Daoy (cell line): ENCODE measurements around the gene FAM24A. TPM values are rescaled to one million over a fixed set of nuclear protein-coding genes. Genes with fewer than 3 reads are reported as not detected.

Experiments
- DNase-seq: peaks from one replicate; pipeline ENCODE4 v3.0.0-alpha.2; 2015; ENCODE audit warnings: low read depth
- total RNA-seq: library from RNA; depleted of rRNA; stranded (reverse); fragments of >200 nt; shearing (Covaris generic); gene quantifications from 2 replicates; pipeline ENCODE4 v1.2.3, GENCODE V29; 2014; rRNA removed

Gene FAM24A
- total RNA-seq, 1 experiment from 2014 or later, result not detected

- DNase-seq, result no peak
These were observed 19.7 kb downstream of the FAM24A start for GRCh38 chr10:122930140-122930539.

DNA sequence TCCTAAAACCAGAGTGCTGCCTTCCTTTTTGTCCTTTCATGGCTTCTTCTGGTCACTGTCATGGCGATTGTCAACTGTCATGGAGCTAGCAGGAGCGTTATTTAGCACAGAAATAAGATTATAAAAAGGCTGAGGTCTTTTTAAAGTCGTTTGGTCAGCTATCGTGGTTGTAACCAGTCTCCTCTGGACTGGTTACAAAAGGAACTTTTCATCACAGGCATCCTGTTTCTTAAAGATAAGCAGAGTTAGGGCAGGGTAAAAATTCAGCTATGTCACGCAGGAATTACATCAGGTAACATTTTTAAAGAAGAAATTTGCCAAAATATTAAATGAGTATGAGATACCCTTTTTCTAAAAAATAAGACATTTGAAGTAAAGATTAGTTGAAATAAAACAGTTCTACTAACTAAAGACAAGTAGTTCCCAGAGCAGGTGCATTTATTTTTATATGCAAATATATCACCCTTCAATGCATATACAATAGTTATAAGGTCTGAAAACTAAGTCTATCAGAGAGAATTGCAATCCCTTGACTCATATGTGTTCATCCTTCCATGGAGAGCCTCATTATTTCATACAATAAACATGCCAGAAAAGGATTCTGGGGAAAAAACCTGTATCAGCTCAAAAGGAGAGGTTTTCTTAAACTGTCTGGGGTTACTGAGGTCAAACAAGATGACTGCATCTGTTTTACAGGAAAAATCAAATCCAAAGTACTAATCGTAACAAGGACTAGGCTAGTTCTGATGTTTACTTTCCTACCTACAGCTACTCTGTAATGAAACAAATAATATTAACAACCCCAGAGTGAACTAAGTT lies 20.9 kb downstream of the FAM24A start:
- DNase-seq, result no peak

DNA sequence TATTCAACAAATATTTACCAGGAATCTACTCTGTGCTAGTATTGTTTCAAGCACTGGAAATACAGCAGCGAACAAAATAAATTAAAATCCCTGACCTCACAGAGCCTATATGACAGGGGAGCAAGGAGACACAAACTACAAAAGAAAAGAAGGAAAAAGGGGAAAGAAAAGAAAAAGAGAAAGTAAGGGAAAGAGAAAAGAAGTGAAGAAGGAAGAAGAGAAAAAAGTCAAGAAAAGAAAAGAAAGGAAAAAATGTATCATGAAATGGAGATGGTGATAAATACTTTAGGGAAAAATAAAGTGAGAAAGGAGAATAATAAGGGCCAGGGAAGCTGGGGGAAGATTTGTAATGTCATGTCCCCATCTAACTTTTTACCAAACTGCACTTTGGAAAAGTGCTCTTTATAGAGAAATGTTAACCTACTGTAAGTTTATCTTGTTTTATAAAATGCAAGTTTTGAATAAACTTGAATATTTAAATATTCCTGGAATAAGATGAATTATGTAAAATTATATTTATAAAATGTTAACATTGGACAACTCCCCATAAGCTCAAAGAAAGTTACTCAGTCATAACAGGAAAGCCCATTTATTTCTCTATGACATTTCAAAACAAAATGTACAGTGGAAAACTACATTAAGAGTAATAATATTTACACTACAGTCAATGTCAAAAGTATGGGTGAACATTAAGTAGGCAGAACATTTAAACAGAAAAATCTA lies 28.9 kb downstream of the FAM24A start:
- DNase-seq, result no peak

GRCh38 chr10:122939856-122940543 lies 29.6 kb downstream of the FAM24A start:
- no peak for DNase-seq

DNA sequence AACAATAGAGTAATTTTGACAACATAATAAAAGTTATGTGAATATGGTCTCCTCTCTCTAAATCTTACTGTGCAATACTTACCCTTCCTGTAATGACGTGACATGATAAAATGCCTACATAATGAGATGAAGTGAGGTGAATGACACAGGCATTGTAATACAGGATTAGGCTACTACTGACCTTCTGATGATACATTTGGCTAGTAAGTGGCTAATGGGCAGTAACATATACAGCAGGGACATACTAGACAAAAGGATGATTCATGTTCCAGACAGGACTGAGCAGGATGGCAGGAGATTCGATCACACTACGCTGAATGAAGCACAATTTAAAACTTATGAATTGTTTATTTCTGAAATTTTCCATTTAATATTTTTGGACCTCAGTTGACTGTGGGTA lies 38.9 kb downstream of the FAM24A start:
- DNase-seq, result no peak

- DNase-seq, result peak; percentile 98
These were observed 43.7 kb downstream of the FAM24A start, which contains the start of gene C10orf88 for GRCh38 chr10:122953902-122954730. Gene C10orf88, minus strand, starts transcription at chr10:122954227. Its CDS starts 49 bp downstream, at chr10:122954178.

DNA sequence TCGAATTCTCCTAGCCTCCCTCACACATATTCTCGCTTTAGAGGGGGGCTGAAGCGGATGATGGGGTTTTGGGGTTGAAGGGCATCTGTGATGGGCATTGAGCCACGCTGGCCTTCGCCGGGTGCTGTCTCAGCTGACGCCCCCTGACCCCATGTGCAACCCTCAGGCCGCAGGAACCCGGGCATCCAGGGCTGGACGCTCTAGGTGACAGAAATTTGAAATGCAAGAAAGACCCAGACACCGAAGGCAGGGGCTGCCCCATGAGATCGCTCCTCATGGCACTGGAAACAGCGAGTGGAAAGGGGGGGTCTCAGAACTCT lies 44.3 kb downstream of the FAM24A start:
- no peak for DNase-seq

DNA sequence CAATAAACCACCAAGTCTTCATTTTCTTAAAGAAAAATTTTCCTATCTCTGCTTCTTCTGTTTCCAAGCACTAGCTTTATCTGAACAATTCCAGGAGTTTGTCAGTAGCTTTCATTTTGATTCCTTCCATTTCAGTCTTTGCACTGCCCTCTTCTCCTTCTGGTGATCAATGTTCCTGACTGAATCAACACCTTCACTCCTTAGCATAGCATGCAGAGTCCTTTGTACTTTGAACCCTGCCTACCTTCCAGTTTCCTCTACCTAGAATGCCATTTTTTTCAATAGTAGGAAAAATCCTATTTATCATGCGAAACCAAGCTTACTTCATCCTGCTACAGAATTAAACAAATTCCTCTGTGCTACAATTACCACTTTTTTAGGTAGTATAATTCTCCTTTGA lies 45.5 kb downstream of the FAM24A start:
- no peak for DNase-seq

- peak; percentile 12 for DNase-seq
These were observed 47.1 kb downstream of the FAM24A start for GRCh38 chr10:122957474-122957873.

- no peak for DNase-seq
These were observed 52.0 kb downstream of the FAM24A start for GRCh38 chr10:122962405-122962804.

Other genes with a start within 250 kb of the FAM24A start
- gene C10orf120, start 210.8 kb upstream of the FAM24A start, total RNA-seq, result not detected in 2 replicates
- gene CUZD1, start 64.8 kb upstream of the FAM24A start, total RNA-seq, result 0.77 and 1.4 TPM in 2 replicates
- gene FAM24B, start 31.0 kb upstream of the FAM24A start, total RNA-seq, result 7.6 and 9.5 TPM in 2 replicates
- 4.1 and 6.7 TPM in 2 replicates for gene C10orf88, start 43.6 kb downstream of the FAM24A start, total RNA-seq
- 6.4 and 9.0 TPM in 2 replicates for gene PSTK, start 69.8 kb downstream of the FAM24A start, total RNA-seq
- 1.4 and 1.7 TPM in 2 replicates for gene IKZF5, start 98.2 kb downstream of the FAM24A start, total RNA-seq
- gene ACADSB, start 98.4 kb downstream of the FAM24A start, total RNA-seq, result 2.9 and 8.3 TPM in 2 replicates
- gene HMX3, start 225.4 kb downstream of the FAM24A start, total RNA-seq, result 1.1 and 3.3 TPM in 2 replicates
- 1.1 and 1.3 TPM in 2 replicates for gene HMX2, start 237.5 kb downstream of the FAM24A start, total RNA-seq
- gene BUB3, start 243.8 kb downstream of the FAM24A start, total RNA-seq, result 381 and 482 TPM in 2 replicates